ENCODE data around the gene CNN3.

The CNN3 gene

DNA sequence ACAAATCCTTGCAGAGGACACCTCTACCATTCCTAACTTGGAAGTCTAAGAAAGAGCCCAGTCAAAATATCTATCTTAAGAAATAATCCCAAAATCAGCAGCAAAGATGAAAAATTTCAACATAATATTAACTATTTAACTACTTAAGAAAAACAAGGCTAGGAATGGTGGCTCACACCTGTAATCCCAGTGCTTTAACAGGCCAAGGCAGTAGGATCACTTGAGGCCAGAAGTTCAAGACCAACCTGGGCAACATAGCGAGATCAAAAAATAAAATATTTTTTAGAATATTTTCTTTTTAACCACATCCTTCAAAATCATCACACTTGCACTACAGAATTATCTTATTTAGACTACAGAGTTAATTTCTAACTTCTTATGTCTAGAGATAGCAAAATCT lies 4.9 kb downstream of the CNN3 start:
- no peak for DNase-seq

DNA sequence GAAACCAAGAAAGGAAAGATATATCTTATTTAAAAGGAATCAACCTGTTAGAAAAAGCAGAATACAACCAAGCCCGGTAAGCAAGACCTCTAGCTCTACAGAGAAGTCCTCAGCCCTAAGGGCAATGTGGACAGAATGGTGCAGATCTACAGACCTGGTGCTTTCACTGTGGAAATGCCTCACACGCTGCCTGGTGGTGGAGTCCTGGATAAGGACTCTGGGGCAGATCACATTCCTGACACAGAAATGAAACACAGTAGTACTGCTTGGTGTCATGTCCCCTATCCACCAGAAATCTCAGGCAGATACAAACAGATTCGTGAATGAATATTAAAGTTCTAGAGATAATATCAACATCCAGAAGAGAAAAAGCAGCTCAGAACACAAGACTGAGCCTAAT lies 6.8 kb downstream of the CNN3 start:
- no peak for DNase-seq

DNA sequence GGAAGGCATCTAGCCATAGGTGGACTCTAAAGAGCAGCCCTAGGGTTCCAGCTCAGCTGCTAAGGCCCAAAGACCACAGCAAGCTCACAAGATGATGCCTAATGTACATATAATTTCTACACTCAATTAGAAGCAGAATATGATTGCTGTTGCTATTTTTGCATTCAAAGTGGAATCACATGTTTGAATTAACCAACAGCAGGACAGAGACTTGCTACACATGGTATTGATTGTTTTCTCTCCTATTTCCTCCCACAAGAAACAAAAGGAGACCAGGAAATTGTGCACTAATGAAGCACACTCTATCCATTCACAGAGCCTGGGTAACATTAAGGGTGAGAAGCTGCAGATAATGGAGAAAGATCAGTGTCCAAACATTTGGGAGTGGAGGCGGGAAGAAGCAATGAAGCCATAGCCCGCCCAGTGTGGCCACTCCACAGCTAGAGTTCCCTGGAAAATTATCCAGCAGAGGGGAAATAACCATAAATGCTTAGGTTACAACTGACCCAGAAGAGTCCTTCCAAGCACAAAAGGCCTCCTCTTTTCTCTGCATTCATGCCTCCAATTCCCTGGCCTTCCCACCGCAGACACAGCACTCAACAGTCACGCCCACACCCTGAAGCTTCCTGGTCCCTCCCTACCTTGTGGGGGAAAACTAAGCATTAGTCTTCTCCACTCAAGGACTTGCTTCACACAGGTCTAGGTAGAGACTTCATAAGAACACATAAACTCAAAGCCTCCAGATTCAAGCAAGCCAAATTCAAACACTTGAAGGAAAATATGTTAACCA lies 7.5 kb downstream of the CNN3 start:
- DNase-seq, result no peak

DNA sequence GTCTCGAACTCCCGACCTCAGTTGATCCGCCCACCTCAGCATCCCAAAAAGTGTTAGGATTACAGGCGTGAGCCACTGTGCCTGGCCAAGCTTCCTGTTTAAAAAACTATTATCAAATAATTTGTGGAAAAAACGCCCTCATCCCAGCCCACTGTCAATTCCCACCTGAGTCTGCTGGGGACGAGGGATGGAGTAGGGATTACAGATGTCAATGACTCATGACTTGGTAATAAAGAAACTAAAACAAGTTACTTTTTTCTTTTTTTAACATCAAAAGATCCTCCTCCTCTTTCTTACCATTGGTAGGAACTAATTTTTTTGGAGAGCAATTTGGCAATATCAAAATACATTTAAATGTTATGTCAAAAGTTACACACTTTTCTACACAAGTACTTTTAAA lies 9.7 kb downstream of the CNN3 start:
- no peak for DNase-seq

DNA sequence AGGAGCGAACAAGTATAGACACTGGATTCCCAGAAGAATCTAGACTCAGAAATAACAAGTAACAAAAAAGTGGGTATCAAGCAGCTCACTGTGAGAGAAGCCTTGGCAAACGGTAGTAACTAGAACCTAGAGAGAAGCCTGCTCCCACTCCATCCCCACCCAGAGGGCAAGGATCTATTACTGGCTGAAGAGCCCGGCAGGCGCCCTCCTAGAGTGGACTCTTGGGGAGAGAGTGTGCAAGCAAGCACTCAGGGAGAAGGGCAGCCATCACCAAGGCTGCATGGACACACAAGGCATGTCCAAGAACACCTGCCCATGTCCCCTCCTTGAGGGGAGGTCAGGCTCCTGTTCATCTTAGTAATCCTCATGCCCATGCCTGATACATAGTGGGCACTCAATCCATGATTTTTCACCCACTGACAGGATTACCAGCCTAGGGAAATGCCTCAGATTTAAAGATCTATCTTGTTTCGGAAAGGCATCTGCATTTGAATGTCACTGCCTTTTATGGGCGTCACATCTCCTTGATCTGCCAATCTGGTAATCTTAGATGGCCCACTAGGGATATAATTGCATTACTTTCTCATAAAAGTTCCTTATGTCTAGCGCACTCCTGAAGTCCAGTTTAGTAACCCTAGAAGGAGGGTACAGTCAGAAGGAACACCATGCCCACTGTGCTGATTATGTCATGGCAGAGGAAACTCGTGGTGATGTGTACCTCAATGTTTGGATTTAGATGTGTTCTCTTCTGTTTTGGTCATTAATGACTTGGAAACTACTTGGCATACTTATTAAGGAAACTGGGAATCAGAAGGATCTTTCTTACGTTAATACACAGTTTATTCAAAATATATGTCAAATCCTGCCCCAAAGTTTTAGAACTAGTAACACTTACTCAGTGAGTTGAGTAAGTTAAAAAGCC lies 14.4 kb downstream of the CNN3 start:
- no peak for DNase-seq

DNA sequence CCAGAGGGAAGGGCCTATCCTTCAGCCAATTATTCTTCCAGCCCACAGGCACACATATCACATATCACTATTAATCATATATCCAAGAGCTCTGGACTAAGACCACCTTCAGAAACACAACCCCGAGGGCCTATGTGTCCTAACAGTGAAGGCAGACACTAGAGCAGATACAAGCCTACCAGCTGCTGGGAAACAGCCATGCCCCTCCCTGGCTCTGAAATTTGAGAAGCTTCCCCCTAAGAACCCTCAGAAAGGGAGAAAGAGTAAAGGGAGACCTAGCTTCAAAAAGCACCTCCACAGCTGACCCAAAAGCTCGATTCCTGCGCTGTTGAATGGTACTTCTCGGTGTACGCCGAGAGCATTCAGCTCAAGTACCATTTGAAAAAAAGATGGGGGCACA lies 17.4 kb downstream of the CNN3 start:
- no peak for DNase-seq

DNA sequence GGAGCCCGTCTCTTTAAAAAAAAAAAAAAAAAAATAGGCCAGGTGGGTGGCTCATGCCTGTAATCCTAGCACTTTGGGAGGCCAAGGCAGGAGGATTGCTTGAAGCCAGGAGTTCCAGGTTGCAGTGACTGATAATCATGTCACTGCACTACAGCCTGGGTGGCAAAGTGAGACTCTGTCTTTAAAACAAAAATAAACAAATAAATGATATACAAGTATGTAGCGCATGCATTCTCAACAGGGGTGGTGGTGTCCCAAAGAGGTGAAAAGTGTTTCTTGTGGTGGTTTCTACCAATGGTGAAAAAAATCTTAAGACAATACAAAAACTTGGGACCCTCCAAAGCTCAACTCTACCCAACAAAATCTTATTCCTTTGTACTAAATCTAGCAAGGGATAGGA lies 17.9 kb downstream of the CNN3 start:
- no peak for DNase-seq

DNA sequence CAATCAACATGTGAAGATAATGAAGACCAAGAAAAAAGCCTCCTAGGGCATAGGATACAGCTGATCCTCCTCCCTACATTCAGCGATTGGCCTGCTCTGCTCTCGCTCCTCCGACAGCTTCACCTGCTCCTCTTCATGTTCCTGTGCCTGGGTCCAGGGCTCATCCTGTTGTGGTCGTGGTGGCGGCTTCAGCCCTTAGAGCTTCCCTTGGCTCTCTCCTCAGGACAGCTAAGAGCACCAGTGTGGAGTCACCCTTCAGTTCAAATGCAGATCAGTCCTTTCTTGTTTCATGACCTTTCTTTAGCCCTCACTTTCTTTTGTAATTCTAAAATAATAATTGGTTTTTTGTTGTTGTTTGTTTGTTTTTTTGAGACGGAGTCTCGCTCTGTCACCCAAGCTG lies 18.7 kb downstream of the CNN3 start:
- DNase-seq, result no peak

DNA sequence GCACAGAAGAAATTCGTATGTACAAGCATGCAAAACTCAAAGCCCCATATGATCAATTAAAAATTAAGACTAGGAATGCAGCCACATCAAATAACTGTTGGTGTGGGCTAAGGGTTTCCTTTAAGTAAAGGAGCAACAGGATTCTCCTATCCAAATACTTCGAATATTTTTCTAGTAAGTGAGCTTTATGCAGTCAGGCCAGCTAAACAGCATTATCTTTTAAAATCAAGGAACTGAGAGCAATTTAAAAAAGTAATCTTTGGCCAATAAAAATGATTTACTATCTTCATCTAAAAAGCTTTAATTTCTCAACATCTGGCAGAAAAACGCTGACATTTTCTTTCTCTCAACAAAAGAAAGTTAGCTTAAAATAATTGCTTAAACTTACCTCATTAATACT lies 19.8 kb downstream of the CNN3 start:
- DNase-seq, result no peak

DNA sequence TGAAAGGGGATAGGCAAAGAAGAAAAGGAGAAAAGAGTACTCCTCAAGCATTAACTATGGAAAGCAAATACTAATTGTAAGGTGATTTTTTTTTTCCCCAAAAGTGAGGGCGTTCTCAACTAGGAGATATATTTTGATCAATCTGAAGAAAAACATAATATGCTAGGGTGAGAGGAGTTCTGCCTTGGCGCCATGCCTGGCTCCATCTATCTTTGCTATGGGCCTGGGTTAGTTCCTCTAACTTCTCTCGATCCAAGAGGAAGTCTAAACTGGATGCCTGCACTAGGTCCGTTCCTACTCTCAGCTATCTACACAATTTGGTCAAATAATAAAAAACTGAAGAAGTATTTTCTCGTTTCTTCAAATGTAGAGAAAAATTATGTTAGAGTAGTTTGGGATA lies 20.5 kb downstream of the CNN3 start:
- no peak for DNase-seq

DNA sequence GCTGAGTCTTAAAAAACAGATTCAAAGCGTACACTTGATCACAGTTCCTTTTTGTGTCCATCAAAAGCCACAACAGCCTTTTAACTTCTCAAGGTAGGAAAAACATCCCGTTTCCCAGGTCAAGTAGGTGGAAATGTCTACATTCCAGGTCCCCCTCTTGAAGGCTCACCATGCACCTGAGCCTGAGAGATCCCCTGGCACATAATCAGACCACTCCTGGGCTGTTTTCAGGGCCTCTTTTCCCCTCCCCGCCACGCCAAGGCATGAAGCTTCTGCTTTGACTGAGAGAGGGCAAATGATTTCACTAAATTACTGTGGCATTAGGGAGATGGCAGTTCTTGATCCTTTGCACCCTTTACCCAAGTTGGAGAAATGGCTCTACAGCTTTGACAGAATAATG lies 21.7 kb downstream of the CNN3 start:
- no peak for DNase-seq

DNA sequence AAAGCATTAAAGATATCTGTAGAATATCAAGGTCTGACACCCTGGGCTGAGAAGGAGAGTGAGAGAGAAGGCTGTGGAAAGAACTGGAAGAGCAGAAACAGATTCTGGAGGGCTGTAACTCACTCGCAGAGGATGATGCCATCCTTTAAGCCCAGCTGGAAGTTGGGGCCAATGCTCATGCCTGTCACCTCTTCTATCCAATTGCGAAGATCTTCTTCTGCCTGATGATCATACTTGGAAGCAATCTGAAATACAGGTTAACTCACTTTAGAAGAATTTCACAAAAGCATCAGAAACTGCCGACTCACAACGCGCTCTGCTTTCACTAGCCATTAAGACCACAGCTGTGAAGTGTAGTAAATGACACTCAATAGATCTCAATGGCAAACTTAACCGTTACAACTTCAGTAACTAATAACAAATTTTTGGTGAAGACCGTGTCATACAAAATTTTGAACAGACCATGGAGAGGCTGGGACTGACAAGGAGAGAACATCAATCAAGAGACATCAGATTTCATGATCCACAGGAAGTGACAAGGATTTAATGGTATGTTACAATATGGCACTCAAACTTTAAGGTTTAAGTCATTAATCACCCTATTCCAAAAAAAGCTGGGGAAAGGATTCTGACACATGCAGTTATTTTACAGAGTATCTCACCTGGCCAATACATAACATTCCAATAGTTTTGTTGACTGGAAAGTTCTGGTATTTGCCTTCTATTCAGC lies 23.5 kb downstream of the CNN3 start:
- no peak for DNase-seq

DNA sequence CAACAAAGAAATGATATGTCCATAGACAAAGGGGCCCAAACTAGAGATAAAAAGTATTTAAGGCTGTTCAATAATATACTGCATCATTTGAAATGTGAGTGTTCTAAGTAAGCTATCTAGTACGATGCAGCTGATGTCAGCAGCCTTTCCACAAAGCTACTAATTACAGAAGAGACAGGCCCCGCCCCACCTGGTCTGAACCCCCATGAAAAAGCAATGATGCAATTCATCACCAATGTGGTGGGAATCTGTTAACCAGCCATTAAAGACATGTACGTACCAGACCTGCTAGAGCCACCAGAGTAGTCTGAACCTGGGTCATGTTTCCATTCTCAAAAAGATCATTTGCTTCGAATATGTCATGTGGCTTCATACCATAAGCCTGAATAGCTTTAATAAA lies 25.1 kb downstream of the CNN3 start:
- no peak for DNase-seq

DNA sequence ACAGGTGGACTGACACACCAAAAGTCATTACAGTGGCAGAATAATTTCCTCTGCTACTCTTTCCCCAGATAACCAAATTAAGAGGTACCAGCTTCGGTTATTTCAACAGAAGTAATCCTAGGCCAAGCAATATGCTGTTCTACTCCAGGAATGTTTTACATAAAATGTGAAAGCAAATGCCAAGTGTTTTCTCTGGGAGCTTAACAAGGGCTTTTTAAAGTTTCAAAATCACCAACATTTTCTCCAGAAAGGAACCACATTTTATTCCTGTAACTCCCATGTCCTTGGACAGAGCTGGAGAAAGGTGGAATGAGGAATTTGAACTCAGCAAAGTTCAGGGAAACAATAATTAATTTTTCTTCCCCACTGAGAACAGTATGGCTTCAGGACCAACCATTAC lies 27.2 kb downstream of the CNN3 start:
- DNase-seq, result no peak

DNA sequence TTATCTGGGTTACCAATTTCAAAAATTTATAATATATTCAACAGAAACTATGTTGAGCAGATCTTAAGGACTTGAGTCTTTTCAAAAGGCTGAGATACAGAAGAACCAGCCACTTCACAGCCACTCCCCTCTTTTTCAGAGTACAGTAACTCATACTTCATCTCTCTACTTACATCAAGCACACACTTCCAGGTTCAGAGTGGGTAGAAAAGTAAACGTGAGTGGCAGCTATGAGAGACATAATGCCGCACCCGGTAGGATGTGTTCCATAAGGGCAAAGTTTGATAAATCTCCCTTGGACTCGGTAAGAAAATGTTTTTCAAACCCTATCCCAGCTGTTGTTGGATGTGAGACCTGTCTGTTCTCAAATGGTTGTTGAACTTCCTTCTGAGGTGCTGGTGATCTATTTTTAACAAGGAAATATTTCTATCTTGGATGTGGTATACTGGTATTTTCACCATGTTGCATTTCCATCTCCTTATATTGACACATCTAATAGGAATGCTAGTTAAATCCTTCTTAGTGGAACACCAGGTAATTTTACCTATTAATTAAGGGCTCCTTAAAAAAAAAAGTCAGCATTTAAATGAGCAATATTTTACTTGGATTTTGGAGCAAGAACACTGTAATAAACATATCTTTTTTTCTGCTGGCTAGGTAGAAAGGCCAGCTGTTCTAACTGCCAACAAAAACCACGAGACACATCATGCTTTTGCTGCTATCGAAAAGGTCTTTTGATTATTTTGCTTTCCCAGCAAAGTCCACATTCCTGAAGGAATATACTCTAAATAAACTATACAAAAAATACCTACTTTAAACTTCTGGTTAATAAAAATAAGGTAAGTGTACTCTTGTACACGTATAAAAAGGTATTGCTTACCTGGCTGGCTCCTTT lies 28.2 kb downstream of the CNN3 start:
- DNase-seq, result no peak

DNA sequence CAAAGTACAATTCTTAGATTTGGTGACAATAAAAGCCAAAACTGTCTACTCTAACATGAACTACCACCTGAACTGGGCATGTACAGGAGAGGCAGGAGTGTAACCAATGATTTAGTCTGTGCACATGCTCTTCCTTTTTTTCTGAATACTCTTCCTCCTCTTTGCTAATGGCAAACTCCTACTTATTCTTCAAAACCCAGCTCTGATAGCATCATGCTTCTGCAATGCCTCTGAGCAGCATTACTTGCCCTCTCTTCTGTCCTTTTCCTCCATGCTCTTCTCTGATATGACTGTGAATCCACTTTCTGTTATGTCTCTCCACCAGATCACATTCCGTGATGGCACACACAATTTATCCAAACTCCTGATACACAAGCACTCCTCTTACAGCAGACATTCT lies 31.4 kb downstream of the CNN3 start:
- no peak for DNase-seq

DNA sequence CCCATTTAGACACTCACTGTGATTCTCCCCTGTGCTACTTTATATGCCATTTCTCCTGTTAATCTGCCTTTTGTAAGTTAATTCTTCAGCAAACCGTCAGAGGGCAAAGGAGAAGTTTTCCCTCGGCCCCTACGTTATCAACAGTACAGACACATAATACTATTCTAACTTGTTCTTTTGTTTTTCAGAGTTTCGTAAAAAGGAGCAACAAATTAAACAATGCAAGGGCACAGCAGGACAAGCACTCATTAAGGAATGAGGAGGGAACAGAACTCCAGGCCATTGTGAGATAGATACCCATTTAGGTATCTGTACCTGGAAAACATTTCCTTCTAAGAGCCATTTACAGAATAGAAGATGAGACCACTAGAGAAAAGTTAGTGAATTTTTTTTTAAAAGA lies 32.3 kb downstream of the CNN3 start:
- DNase-seq, result no peak

DNA sequence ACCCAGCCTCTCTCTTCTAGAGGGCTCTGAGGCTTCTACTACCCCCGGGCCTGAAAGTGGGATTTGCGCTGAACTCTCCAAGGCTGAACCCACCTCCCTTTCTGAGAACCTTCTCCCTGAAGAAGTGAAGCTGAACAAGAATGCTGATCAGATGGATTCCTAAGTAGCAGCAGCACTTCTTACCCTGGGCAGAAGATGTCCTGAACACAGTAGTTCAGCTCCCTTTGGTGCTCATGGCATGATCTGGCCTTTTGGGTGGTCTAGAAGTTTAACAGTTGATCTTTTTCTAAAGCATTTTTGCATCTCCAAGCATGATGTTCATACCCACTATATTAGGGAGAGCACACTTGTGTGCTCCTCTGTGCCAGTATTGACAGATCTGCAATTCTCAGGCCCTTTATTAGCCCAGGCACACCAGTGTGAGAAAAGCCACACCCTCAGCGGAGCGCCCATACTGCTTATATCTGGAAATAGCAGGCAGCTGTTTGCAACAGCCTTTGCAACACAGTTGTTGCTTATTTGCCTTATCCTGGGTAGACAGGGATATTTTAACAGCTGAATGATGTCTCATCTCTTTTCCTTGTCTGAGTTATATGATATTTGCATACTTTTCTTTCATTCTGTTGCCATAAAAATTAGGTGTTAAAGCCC lies 34.2 kb downstream of the CNN3 start:
- DNase-seq, result no peak

DNA sequence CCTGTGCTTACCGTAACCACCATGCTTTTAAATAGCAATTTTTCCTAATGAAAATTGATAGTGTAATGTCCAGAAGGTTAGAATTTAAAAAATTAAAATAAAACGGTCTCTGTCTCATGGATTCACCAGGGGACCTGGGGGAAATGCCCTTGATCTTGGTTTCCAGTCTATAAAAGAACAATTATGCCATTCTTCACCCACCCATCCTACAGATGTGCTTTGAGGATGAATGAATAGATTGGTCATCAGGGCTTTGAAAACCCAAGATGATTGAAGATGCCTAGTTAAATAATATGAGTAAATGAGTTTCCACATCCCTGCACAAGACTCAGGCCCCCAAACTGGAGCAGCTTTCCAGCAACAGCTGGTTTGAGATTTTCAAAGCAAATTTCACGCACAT lies 38.7 kb downstream of the CNN3 start:
- DNase-seq, result no peak

DNA sequence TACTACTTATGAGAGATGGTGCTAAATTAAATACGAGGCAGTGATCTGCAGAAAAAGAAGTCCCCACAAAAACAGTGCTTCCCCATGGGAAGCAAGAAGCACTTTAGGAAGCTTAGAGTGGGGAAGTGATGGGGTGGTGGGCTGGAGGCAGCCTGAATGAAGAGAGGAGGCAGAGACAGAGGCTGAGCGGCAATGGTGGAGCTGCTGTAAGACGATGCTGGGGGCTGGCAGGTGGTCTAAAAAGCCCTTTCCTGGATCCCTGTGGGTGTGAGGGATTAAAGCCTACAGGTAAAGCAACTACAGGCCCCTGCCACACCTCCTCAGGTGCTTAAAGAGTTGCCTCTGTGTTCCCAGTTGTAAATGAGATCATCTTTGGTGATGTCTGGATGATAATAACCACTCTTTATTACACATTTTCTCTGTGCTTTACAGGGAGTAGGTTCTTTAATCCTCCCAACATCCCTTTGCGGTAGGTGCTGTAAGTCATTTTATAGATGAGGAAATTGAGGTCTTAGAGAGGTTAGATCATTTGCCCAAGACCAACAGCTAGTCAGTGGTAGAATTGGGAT lies 39.2 kb downstream of the CNN3 start:
- DNase-seq, result no peak

DNA sequence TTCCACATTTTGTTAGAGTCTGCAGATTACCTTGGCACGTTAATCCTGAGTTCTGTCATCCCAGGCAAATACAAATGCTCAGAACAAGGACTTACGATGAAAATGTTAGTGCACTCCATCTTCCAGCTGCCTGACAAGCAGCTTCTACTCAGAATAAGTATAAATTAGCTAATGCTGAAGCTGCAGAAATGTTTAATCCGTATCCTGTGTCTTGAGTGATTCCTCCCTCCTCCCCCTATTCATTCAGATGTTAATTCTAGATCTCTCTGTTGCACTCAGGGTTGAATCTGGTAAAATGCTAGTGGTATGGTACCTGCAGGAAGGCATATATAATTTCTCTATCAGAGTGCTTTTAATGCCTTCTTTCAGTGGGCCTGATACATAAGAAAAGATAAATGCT lies 39.8 kb downstream of the CNN3 start:
- no peak for DNase-seq

DNA sequence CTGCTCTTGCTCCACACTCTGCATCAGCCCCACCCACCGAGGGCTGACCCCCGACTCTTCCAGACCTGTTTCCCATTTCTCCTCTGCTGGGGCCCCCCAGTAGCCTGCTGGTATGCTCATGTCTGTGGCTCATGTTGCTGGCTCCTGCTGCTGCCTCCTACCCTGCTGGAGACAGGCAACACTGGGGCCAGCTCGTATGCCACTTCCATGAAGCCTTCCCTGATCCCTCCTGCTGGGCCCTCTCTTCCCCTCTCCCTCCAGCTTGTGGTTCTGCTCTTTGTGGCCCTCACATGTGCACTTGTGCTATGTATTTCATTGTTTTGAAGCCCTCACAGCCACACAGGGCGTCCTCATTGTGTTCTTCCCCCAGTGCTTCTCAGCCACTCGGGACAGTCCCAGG lies 40.5 kb downstream of the CNN3 start:
- DNase-seq, result no peak

All from activated CD4-positive, alpha-beta T cell treated with anti-CD3 and anti-CD28 coated beads, Interleukin-2, amount 50 U/mL, for 1 hour (primary cell).